ENCODE data around the gene ATG13. TPM values are rescaled to one million over a fixed set of nuclear protein-coding genes. Genes with fewer than 3 reads are reported as not detected.

The ATG13 gene
- total RNA-seq, 4 donors from 2014 or later = 68.8 to 94.3 (median 90.2) TPM

DNA sequence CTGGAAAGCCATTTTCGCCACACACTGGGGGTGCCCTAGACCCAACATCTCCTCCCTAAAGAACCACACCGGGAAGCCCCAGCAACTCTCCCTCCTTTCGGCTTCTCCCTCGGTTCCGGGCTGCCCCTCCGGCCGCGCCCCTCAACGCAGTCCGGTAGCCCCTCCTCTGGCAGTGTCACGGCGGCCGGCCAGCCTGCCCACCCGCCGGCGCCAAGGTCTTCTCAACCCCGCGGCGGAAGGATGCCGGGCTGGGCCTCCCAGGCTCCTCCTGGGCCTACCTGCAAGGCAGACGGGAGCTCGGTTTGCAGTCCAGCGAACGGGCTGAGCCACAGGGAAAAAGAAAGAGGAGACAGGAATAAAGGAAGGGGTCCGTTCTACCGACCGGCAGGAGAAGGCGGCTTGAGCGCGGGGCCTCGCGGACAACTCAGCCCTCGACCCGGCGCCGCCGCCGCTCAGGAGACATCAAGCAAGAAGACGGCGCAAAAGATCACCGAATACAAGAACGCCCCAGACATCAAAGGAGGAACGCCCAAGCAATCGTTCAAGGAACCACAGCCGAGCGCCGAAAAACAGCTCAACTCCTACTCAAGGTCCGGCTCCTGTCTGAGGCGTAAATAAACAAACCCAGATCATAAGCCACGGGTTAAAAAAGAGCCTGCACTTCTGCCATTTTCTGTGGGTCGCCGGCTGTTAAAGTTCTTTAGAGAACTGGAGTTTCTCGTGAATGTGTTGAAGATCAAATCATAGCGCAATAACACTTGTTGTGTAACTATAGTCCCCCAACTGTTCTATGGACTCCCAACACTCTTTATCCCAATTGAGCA is 23.6 kb upstream of the ATG13 start, which contains the start of gene AMBRA1:
Gene AMBRA1 (minus strand): TSS at position 474 of the 824 bp plus-strand sequence. CDS start 45,643 bp downstream, outside the sequence.
- H3K9me3 ChIP-seq = no peaks in the 10 kb centered on the region
- WGBS = 1% methylated on average over 53 of the region's 54 CpGs
- no peaks in the 10 kb centered on the region for H3K36me3 ChIP-seq
- peak within 1 kb of the TSS; percentile 93 for H3K4me3 ChIP-seq
- TF ChIP-seq POLR2AphosphoS5 (IDR thresholded peaks at IDR 0.05) (peak in 2 of 3 donors; percentile 36 to 63), POLR2A (IDR thresholded peaks at IDR 0.05) (no peak), EP300 (IDR thresholded peaks at IDR 0.05) (no peak)
- TF ChIP-seq, protein P1, sequence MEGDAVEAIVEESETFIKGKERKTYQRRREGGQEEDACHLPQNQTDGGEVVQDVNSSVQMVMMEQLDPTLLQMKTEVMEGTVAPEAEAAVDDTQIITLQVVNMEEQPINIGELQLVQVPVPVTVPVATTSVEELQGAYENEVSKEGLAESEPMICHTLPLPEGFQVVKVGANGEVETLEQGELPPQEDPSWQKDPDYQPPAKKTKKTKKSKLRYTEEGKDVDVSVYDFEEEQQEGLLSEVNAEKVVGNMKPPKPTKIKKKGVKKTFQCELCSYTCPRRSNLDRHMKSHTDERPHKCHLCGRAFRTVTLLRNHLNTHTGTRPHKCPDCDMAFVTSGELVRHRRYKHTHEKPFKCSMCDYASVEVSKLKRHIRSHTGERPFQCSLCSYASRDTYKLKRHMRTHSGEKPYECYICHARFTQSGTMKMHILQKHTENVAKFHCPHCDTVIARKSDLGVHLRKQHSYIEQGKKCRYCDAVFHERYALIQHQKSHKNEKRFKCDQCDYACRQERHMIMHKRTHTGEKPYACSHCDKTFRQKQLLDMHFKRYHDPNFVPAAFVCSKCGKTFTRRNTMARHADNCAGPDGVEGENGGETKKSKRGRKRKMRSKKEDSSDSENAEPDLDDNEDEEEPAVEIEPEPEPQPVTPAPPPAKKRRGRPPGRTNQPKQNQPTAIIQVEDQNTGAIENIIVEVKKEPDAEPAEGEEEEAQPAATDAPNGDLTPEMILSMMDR (IDR thresholded peaks at IDR 0.05) = no peak
- H3K4me1 ChIP-seq = peaks cover 53% of the 10 kb centered on the region
- no peaks in the 10 kb centered on the region for H3K27me3 ChIP-seq
- peak within 1 kb of the TSS; percentile 86 for H3K27ac ChIP-seq
- DNase-seq (ENCODE audit: low spot score in 2 of 2) = peak; percentile 91 to 94

DNA sequence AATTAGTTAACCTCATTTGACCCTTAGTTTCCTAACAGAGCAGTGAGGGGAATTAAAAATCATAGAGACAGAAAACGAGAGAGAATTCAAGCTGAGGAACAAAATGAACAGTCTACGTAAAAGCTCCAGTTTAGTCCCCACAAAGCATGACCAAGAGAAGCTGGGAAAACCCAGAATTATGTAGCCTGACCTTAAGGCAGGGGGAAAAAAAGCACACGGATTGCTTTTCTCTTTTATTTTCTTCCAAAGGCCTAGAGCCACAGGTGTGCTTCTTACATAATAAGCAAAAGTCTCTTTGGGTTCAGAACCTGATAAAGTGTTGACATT is 23.0 kb upstream of the ATG13 start:
- TF ChIP-seq EP300 (IDR thresholded peaks at IDR 0.05) (no peak), POLR2A (IDR thresholded peaks at IDR 0.05) (no peak), POLR2AphosphoS5 (IDR thresholded peaks at IDR 0.05) (no peak)
- TF ChIP-seq, protein P1 (IDR thresholded peaks at IDR 0.05) = no peak
- no peaks in the 10 kb centered on the region for H3K27me3 ChIP-seq
- H3K4me3 ChIP-seq = peak overlapping the region; percentile 93
- H3K36me3 ChIP-seq = no peaks in the 10 kb centered on the region
- 33% methylated on average over 3 of the region's 3 CpGs for WGBS
- peaks cover 49% of the 10 kb centered on the region for H3K4me1 ChIP-seq
- H3K27ac ChIP-seq = peak overlapping the region; percentile 86
- no peak for DNase-seq (ENCODE audit: low spot score in 2 of 2)
- H3K9me3 ChIP-seq = no peaks in the 10 kb centered on the region

DNA sequence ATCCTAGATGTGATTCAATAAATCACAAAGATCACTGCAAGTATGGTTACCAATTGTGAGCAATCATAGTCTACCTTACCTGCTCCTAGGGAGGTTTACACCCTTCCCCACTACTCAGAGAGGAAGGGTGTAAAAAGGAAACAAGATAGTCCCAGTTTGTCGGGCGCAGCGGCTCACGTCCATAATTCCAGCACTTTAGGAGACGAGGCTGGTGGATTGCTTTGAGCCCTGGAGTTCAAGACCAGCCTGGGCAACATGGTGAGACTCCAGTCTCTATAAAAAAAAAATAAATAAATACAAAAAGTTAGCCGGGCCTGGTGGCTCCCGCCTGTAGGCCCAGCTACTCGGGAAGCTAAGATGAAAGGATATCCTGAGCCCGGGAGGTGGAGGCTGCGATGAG is 22.6 kb upstream of the ATG13 start:
- Histone ChIP-seq H3K27me3 (no peaks in the 10 kb centered on the region), H3K4me3 (no peak overlapping the region), H3K36me3 (no peaks in the 10 kb centered on the region), H3K9me3 (no peaks in the 10 kb centered on the region), H3K27ac (no peak overlapping the region), H3K4me1 (peaks cover 45% of the 10 kb centered on the region)
- 84% methylated on average over 10 of the region's 10 CpGs for WGBS
- DNase-seq (ENCODE audit: low spot score in 2 of 2) = no peak
- TF ChIP-seq POLR2AphosphoS5 (IDR thresholded peaks at IDR 0.05) (no peak), POLR2A (IDR thresholded peaks at IDR 0.05) (no peak), EP300 (IDR thresholded peaks at IDR 0.05) (no peak)
- TF ChIP-seq, protein P1 (IDR thresholded peaks at IDR 0.05) = no peak

DNA sequence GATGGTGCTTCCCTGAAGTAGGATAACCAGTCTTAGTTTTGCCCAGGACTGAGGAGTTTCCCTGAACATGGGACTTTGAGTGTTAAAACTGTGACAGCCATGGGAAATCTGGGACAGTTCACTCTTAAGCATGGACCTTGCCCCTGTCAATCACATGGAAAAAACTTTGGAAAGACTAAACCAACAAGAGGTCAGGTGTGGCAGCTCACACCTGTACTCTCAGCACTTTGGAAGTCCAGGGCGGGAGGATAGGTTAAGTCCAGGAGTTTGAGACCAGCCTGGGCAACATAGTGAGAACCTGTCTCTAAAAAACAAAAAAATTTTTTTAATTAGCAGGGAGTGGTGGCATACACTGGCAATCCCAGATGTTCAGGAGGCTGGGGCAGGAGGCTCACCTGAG is 20.2 kb upstream of the ATG13 start:
- no peak overlapping the region for H3K27ac ChIP-seq
- TF ChIP-seq, protein P1 (IDR thresholded peaks at IDR 0.05) = no peak
- TF ChIP-seq POLR2AphosphoS5 (IDR thresholded peaks at IDR 0.05) (no peak), EP300 (IDR thresholded peaks at IDR 0.05) (no peak), POLR2A (IDR thresholded peaks at IDR 0.05) (no peak)
- H3K36me3 ChIP-seq = no peaks in the 10 kb centered on the region
- H3K4me3 ChIP-seq = no peak overlapping the region
- no peaks in the 10 kb centered on the region for H3K27me3 ChIP-seq
- H3K4me1 ChIP-seq = peaks cover 36% of the 10 kb centered on the region
- WGBS = 100% methylated on average over 1 of the region's 1 CpG
- no peak for DNase-seq (ENCODE audit: low spot score in 2 of 2)
- H3K9me3 ChIP-seq = no peaks in the 10 kb centered on the region

DNA sequence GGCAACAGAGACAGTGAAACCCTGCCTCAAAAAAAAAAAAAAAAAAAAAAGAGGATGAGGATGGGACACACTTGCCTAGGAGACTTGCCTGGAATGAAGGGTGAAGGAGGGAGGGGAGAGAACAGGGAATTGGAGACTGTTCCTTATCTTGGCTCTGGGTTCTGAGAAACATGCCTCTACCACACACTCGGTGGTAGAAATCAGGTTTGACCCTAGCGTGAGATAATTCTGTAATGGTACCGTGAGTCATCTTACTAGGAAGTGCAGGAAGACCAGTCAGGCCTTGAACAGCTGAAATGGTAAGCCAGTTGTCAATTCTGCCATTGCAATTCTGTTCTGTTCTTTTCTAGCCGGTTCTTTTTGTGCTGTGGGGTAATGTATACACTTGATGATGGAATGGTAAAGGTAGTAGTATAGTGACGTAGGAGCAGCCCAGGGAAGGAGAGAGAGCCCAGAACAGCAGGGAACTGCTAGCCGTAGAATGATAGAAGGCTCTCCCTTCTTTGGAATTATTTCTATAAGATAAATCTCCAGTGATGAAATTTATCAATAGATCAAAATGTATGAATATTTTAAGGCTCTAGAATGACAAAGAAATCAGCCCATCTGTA is 19.6 kb upstream of the ATG13 start:
- no peak for TF ChIP-seq POLR2AphosphoS5 (IDR thresholded peaks at IDR 0.05)
- TF ChIP-seq POLR2A (IDR thresholded peaks at IDR 0.05) = no peak
- no peak for TF ChIP-seq EP300 (IDR thresholded peaks at IDR 0.05)
- TF ChIP-seq, protein P1 (IDR thresholded peaks at IDR 0.05) = no peak
- 68% methylated on average over 6 of the region's 6 CpGs for WGBS
- H3K27ac ChIP-seq = no peak overlapping the region
- H3K36me3 ChIP-seq = no peaks in the 10 kb centered on the region
- peaks cover 30% of the 10 kb centered on the region for H3K4me1 ChIP-seq
- DNase-seq (ENCODE audit: low spot score in 2 of 2) = no peak
- H3K4me3 ChIP-seq = no peak overlapping the region
- no peaks in the 10 kb centered on the region for H3K27me3 ChIP-seq
- H3K9me3 ChIP-seq = no peaks in the 10 kb centered on the region
